ENCODE results near the gene SELE.

DNA sequence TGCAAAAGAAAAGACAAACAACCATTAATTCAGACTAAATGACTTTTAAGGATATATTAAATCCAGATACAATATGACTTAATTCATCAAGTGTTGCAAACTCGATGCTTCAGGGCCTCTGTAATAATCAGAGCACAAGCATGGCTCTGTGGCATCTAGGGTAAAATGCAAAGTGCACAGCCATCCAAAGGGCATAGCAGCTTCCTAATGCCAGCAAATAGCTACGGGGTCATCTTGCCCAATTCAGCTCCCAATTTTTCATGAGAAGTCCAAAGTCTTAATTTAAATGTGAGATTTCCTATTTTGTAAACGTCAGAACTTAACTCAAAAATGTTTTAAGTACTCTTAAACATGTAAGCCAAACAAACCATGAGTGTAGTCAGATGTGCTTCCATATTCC lies 7.9 kb downstream of the SELE start:
- TF ChIP-seq EZH2 (IDR thresholded peaks at IDR 0.05; ENCODE audit: low read depth, low read length, severe bottlenecking), result no peak
- TF ChIP-seq KDM5A (IDR thresholded peaks at IDR 0.05; ENCODE audit: low read length), result no peak
- TF ChIP-seq, protein P1, sequence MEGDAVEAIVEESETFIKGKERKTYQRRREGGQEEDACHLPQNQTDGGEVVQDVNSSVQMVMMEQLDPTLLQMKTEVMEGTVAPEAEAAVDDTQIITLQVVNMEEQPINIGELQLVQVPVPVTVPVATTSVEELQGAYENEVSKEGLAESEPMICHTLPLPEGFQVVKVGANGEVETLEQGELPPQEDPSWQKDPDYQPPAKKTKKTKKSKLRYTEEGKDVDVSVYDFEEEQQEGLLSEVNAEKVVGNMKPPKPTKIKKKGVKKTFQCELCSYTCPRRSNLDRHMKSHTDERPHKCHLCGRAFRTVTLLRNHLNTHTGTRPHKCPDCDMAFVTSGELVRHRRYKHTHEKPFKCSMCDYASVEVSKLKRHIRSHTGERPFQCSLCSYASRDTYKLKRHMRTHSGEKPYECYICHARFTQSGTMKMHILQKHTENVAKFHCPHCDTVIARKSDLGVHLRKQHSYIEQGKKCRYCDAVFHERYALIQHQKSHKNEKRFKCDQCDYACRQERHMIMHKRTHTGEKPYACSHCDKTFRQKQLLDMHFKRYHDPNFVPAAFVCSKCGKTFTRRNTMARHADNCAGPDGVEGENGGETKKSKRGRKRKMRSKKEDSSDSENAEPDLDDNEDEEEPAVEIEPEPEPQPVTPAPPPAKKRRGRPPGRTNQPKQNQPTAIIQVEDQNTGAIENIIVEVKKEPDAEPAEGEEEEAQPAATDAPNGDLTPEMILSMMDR (IDR thresholded peaks at IDR 0.05; ENCODE audit: control extremely low read depth in 1 of 3, insufficient read depth in 1 of 3, low read depth in 1 of 3, low read length in 3 of 3), result no peak
- TF ChIP-seq POLR2A (IDR thresholded peaks at IDR 0.05; ENCODE audit: control extremely low read depth in 1 of 2, low read depth in 2 of 2, low read length in 2 of 2), result no peak
- no peak for TF ChIP-seq CHD1 (IDR thresholded peaks at IDR 0.05; ENCODE audit: low read depth, low read length)
- no peak for TF ChIP-seq RAD21 (IDR thresholded peaks at IDR 0.05 in 1 of 2, conservative IDR thresholded peaks at IDR 0.05 in 1 of 2; ENCODE audit: low read depth in 2 of 2, low read length in 2 of 2)
- no peak for TF ChIP-seq POLR2AphosphoS5 (IDR thresholded peaks at IDR 0.05; ENCODE audit: low read depth, low read length)
- TF ChIP-seq EGR1 (IDR thresholded peaks at IDR 0.05; ENCODE audit: borderline replicate concordance, low read depth, low read length), result no peak
- TF ChIP-seq EP300 (IDR thresholded peaks at IDR 0.05; ENCODE audit: borderline replicate concordance in 1 of 2, low read depth in 2 of 2, low read length in 2 of 2), result no peak
- no peak for TF ChIP-seq MAX (IDR thresholded peaks at IDR 0.05)
- TF ChIP-seq GABPA (IDR thresholded peaks at IDR 0.05; ENCODE audit: borderline replicate concordance, insufficient read depth, low read length), result no peak
- TF ChIP-seq, protein P2, sequence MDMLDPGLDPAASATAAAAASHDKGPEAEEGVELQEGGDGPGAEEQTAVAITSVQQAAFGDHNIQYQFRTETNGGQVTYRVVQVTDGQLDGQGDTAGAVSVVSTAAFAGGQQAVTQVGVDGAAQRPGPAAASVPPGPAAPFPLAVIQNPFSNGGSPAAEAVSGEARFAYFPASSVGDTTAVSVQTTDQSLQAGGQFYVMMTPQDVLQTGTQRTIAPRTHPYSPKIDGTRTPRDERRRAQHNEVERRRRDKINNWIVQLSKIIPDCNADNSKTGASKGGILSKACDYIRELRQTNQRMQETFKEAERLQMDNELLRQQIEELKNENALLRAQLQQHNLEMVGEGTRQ (IDR thresholded peaks at IDR 0.05; ENCODE audit: low read length), result no peak
- TF ChIP-seq BRCA1 (IDR thresholded peaks at IDR 0.05; ENCODE audit: low read depth, low read length), result no peak
